GM19043 (cell line): ENCODE measurements around the gene CENPX.

Experiments used
- ATAC-seq: cut with Tn5 transposase; IDR thresholded peaks from one replicate; pipeline ENCODE4 v1.9.1; 2021; ENCODE audit warnings: low read depth; ENCODE audit not compliant: unreplicated experiment

Gene CENPX

DNA sequence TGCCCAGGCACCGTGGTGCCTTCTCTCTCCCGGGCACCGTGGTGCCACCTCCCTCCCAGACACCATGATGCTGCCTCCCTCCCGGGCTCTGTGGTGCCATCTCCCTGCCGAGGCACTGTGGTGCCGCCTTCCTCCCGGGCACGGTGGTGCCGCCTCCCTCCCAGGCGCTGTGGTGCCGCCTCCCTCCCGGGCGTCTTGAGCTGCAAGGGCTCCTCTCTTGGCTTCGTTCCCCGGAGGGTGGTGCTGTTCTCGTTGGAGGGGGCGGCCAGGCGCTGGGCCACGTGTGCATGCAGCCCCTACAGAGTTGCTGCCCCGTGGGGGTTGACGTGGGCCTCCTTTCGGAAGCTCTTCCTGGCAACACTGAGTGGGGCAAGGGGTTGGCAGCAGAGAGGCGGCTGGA is 8.2 kb downstream of the CENPX start:
- ATAC-seq: no peak

DNA sequence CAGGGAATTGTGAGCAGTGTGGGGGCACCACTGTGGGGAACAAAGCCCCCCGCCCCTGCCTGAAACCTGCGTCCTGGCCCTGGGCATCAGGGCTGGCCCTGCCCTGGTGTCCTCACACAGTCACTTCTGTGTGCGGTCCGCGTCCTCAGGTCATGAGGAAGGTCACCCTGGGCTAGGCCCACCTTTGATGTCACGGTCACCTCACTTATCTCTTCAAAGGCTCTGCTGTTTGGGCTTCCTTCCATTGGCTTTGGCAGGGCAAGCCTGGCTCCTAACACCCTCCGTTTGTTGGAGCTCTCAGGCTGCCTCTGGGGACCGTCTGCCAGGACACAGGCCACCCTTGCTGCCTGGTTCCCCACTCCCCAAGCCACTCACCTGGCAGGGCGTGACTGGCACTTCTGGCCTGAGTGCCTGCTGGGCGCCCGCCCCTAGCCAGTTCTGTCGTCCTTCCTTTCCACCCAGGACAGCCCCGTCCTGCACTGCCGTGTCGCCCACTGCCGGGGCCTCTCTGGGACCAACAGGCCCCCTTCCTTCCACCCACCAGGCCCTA is 8.8 kb downstream of the CENPX start:
- no peak for ATAC-seq

DNA sequence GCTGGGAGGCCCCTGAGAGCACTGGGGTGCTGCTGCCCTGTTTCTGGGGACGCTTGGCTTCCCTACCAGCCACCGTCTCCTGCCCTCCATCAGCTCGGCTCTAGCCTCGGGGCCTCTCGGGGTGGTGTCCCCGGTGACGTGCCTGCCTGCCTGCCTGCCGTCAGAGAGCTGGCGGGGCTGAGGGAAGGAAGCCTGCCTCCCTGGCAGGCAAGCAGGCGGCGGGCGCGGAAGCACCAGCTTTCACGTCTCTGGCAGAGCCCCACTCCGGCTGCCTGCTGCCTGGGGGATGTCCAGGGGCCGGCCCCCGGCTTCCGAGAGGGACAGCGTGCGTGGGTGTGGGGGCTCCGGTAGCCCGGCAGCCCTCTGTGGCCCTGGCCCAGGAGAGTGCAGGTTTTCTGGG is 9.3 kb downstream of the CENPX start:
- ATAC-seq: no peak

DNA sequence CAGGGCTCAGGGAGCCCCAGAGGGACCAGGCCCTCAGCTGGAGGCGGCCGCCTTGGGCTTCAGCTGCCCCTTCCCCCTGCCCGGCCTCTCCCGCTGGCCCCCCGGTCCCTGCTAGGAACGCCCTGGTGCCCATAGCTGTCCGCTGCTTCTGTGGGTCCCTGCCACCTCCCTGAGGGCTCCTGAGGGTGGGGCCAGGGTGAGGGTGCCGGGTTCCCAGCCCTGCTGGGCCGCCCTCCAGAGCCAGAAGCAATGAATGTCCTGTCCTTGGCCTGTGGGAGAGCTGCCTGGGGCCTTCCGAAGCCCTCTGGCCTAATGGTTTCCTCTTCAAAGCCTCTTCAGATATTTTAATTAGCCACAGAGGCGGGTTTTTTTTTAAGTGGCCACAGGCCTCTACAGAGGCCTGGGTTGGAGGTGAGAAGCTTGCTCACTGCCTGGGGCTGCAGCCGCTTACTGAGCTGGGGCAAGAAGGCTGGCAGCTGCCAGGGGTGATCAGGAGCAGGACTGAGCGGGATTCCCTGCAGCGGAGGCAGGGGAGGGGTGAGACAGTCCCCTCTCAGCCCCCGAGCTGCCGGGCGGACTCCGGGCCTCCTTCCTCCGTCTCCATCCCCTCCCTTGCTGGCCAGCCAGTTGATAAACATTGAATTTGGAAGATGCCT is 9.9 kb downstream of the CENPX start:
- no peak for ATAC-seq

DNA sequence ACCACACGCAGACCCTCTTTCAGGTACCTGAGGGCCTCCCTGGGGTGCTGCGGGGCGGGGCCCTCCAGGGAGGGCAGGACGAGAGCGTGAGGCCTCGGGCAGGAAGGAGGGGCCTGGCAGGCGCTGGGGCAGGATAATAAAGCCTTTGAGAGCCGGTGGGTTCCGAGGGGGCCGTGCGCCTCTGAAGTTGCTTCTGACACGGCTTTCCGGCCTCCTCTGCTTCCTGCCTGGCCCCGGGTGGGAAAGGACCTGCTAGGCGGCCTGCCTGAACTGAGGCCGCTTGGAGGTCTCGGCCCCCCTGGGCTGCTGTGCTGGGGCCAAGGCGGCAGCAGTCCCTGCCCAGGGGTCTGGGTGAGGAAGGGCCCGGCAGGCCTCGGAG is 10.4 kb downstream of the CENPX start:
- no peak for ATAC-seq

DNA sequence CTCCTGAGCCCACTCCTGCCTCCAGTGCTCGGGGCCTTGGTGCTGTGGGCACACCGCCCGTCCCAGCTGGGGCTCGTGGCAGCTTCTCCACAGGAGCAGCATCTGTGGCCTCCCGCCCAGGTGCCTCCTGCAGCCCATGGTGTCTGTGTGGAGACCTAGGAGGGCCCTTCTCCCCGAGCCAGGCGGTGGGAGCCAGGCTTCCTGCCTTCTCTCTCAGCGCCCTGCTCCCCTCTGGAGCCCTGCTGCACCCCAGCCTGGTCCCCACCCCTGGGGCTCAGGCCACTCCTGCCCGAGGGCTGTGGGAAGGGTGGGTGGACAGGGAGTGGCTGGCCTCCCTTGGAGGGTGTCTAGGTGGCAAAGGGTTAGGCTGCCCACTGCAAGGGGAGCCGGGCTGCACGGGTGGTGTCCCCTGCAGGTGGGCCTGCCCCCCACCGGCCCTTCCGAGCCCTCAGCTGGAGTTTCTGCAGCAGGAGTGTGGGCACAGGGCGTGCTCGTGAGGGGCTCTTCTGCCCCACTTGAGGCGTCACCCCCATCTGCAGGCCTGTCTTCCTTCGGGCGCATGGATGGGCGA is 11.0 kb downstream of the CENPX start:
- ATAC-seq: no peak

DNA sequence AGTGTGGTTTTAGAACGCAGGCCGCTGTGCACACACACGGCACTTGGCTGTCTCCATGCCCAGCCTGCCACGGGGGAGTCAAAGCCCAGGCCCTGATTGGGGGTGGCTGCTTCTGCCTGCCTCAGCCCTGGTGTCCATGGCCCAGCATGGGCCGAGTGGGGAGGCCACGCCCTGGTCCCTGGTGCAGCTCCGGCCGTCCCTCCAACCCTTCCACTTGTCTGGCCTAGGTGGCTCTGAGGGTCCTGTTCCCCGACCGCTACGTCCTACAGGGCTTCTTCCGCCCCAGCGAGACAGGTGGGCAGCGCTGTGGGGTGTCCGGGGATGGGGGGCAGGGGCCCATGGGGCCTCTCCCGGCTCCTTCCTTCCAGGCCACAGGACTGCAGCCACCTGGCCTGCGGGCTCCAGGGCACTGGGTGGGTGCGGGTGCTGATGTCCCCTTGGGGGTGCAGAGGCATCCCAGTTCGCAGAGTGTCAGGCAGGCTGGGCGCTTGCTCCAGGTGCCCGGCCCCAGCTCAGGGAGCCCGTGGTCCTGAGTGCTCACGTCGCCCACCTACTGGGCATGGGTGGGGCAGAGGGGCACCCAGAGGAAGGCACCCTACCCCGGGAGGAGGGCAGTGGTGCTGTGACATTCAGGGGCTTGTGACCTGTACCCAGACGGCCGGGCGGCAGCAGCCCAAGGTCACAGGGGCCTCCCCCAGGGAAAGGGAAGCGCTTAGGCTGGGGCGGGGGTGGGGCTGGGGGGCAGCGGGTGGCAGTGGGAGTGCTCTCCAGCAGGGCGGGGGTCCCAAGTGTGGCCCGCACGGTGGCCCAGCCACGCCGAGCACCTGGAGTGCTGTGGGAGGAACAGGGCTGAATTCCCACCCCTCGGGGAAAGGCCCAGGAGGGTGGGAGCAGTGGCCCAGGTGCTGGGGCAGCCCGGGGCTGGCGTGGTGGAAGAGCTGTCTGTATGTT is 11.8 kb downstream of the CENPX start:
- ATAC-seq: no peak

DNA sequence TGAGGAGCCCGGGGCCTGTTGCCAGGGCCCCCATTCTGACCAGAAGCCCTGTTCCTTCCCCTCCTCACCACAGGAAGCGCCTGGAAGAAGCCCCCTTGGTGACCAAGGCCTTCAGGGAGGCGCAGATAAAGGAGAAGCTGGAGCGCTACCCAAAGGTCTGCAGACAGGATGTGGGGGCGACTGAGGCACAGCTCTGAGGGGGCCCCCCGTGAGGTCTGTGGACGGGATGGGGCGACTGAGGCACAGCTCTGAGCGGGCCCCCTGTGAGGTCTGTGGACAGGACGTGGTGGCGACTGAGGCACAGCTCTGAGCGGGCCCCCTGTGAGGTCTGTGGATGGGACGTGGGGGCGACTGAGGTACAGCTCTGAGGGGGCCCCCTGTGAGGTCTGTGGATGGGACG is 13.3 kb downstream of the CENPX start:
- no peak for ATAC-seq

DNA sequence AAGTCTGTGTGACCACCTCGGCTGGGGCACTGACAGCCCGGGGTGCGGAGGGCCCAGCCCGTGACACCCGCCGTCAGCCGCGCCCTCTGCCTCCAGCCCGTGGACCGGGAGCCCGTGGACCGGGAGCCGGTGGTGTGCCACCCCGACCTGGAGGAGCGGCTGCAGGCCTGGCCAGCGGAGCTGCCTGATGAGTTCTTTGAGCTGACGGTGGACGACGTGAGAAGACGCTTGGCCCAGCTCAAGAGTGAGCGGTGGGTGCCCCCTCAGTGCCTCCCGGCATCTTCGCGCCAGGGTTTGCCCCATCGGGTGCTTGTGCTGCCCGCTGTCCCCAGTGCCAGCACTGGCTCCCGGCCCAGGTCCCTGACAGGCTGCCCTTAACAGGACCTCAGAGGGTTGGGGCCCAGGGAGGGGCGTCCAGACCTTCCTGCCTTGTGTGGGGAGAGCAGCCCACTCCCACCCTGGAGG is 13.7 kb downstream of the CENPX start:
- no peak for ATAC-seq

DNA sequence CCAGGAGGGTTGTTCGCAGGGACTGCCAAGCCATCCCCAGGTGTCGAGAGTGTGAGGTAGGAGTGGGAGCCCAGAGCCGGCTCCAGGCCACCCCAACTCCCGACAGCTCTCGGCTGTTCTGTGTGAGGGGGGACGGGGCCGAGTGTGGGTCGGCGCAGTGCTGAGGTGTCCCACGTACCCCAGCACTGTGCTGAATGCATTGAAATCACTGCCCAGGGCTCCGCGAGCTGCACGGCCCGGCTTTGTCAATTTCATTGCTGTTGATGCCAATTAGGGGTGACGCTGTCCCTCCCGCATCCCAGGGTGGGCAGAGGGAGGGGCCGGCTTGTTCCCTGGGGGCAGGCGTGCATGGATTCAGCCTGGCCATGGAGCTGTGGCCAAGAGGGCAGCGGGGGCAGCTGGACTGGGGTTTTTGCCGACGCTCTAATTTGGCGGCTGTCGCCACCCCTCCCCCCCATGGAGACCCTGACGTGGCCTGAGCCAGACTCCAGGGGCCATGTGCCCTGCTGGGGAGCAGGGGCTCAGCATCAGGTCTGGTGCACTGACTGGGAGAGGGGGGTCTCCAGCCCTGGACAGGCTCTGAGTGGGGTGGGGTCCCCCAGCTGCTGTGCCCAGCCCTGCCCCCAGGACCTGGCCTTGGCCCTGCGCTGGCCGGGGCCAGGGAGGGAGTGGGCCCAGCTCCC is 14.3 kb downstream of the CENPX start:
- no peak for ATAC-seq

DNA sequence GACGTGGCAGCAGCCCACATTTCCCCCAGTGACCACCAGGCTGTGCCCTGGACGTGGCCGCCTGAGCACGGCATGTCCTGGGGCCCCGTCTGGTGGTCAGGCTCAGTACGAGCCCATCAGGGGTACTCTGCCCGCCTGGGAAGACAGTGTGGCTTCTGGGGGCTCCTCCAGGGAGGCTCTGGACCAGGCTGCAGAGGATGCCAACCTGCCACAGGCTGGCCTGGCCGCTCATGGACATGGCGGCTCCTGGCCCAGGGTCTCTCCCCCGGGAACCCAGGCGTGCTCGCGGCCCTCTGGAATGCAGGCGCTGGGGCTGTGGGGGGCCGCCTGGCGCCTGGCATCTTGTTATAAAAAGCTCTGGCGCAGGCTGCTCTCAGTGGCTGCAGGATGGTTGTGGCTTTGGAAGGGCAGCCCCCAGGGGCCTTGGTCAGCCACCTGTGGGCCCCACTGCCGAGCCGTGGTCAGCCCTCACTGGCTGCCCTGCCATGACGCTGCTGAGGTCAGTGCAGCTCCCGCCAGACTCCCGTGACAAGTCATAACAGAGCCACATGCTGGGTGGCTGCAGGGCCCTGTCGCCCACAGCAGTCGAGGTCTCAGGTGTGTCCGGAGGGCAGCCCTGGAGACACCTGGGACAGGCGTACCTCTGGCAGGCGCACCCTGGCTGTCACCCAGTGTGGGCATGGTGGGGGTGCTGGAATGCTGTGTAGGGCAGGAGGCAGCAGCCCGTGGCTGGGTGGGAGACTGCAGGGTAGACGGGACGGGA is 15.0 kb downstream of the CENPX start:
- no peak for ATAC-seq

DNA sequence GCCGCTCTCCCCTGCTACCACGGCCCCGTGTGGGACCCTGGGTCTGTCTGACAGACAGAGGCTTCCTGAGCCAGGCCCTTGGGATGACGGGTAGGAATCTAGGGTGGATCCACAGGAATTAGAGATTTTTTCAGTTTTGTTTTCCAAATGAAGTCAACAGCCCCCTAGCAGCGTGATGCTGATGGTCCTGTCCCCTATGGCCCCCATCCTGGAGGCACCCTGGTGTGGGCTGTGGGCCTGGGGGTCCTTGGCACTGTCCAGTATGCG is 15.5 kb downstream of the CENPX start:
- no peak for ATAC-seq

DNA sequence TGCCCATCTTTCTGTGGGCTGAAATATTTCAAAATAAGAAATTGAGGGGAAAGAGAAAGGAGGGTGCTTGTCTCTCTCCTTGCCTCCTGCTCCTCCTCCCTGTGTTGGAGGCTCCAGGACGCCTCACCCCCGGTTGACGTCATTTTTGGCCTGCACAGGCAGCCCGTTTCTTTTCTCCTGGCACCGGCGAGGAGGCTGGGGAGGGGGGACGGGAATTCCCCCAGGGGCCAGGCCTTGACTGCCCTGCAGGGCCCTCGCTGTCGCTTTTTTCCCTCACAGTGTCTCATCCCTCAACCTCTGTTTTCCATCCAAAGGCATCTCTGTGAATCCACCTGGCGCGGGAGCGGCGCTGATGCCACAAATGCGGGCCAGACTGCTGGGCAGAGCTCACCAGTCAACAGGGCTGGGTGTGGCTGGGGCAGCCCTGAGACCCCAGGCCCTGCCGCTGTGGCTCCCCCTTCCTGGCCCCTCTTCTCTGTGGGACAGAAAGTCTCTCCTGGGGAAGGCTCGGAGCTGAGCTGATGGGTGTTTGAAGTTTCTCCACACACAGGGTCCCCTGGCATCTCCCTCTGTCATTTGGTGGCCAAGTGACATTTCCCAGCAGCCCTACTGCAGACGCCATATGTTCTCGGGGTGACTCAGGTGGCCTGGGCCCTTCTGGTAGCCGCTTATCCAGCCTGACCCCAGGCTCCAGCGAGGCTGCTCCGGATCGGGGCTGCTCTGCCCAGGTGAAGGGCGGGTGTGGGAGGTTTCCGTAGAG is 16.0 kb downstream of the CENPX start:
- ATAC-seq: no peak

DNA sequence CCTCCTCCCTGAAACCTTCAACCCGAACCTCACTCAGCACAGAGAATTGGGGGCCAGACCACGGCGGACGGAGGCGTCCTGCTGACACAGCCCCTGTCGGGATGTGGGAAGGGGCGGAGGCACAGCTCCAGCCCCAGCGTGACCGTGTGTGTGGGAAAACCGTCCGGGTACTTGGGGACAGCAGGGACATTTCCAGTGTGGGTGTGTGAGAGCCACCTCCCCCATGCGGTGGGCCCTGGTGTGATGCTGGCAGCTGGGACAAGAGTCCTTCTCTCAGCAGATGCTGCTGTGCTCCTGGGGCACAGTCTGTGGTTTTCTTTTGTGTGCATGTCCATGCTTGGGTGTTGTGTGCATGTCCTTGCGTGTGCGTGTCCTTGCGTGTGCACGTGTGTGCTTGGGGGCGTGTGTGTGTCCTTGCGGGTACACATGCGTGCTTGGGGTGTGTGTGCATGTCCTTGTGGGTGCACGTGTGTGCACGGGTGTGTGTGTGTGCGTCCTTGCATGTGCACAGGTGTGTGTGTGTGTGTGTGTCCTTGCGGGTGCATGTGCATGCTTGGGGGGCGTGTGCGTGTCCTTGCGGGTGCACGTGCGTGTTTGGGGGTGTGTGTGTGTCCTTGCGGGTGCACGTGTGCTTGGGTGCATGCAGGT is 16.9 kb downstream of the CENPX start:
- ATAC-seq: no peak

DNA sequence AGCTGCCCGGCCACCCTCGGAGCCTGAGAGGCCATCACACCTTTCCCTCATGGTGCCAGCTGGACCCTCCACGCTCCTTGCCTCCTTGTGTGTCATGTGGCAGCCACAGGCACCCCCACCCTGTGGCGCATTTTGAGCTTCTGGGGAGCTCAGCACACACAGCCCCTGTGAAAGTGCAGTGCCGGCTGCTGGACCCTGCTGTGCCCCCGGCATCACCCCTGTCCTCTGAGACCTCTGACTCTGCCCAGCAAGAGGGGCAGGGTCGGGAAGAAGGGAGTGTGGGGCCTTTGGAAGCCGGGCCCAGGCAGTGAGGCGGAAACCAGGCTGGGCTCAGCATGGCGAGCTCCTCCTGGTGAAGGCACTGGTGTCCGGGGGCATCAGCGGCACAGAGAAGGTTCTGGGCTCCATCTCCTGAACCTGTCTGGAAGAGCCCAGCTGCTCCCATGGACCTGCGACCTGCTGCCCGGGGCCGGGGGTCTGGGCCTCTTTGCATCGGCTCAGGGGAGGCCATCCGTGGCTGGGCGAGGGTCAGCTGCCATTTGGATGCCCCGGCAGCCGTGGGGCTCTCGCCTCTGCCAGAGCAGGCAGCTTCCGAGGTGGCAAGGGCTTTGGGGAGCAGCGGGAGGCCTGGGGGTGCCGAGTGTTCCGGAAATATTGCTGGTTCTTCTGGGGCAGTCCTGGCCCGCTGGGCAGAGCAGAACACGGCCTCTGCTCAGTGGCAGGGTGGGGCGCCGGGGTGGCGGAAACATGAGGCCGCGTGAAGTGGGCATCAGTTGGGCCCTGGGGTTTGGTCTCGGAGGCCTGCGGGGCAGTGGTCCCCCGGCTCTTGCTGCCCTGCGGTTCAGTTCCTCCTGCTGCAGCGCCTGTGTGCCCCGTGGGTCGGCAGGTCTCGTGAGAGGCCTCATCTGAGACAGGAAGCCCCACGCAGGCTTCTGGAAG is 17.9 kb downstream of the CENPX start:
- ATAC-seq: no peak

DNA sequence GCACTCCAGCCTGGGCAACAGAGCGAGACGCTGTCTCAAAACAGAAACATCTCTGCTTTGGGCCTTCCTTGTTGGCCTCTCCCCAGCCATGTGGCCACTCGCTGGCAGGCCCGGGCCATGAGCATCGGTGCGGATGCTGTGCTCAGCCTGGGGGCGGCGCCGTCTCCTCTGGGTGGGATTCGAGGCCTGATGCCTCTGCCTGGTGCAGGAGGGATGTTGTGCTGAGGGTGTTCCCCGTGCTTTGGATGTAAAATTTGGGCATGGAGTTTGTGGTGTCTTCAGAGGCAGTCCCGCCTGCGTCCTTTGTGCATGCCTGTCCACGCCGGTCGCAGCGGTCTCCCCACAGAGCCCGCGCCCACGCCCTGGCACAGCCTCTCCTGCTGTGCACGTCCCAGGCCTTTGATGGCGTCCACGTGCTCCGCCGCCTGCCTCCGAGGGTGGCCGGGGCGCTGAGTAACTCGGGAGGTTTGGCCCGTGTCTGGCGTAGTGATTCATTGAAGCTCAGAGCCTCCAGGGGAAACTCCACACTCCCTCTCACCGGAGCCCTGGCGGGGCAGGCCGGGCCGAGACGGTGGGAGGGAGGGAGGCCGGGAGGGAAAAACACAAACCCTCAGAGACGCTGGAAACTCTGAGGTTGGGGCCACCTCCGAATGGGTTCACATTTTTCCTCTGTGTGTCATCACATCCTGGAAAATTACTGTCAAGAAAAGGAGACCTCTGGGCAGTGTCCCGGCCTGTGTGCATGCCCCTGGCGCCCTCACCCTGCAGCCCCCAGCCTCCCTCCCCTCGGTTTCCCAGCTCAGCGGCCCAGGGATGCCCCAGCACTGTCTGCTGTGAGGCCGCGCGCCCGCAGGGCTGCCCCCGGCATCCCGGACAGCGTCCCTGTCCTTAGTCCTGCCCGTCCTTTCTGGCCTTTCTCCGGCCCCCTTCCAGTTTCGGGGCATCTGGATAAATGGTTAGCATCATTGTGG is 19.0 kb downstream of the CENPX start:
- ATAC-seq: no peak

DNA sequence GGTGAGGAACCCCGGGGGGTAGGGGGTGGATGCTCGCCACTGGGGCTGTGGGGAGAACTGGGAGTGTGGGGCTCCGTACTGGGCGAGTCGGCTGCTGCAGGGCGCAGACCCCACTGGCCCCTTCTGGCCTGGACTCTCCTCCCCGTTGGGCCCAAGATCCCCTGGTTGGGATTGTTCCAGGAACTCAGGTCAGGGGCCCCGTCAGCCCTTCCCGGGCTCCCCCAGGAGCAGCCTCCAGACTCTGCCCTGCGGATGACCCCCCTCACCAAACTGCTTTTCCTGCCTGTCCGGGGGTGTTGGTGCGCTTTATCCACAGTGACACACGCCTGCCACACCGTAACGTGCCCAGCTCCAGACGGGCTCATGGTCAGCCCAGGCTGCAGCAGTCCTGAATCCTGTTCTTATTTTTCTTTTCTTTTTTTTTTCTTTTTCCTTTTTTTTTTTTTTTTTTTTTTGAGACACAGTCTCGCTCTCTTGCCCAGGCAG is 21.1 kb downstream of the CENPX start:
- ATAC-seq: no peak
